SU-DHL-6 (cell line): Measurements from ENCODE around the gene SERINC5.
"Not testable (repeated sequence)": the region's sequence is repeated elsewhere in the genome, so short reads cannot be mapped to it uniquely, and the experiment has no call there.

Experiments used
- H2AFZ ChIP-seq: fragments of 200-600 bp; sonication (generic); 2 replicates; pipeline ENCODE4 v1.6.1; 2014; ENCODE audit warnings: low read depth, mild to moderate bottlenecking, moderate library complexity, mixed read lengths, antibody characterized with exemption, low read length; ENCODE audit not compliant: severe bottlenecking
- H3F3A ChIP-seq: fragments of 200-600 bp; shearing (Covaris generic); 2 replicates; pipeline ENCODE4 v1.6.0; 2016; ENCODE audit warnings: antibody characterized with exemption, mild to moderate bottlenecking; ENCODE audit not compliant: insufficient read depth
- H3K27ac ChIP-seq: fragments of 200-600 bp; sonication (generic); 2 replicates; pipeline ENCODE4 v1.5.1; 2016; ENCODE audit warnings: low read depth, mild to moderate bottlenecking, low read length, moderate library complexity, mixed read lengths
- H3K27me3 ChIP-seq: fragments of 200-600 bp; sonication (generic), shearing (Covaris generic); 2 replicates; pipeline ENCODE4 v1.6.0; 2014; ENCODE audit warnings: mild to moderate bottlenecking, low read length
- H3K36me3 ChIP-seq: fragments of 200-600 bp; sonication (generic); 2 replicates; pipeline ENCODE4 v1.6.1; 2014; ENCODE audit warnings: mild to moderate bottlenecking, low read length, mixed read lengths
- H3K4me2 ChIP-seq: fragments of 300-600, 200-600 bp; shearing (Covaris generic), sonication (generic); 2 replicates; pipeline ENCODE4 v1.6.0; 2014; ENCODE audit warnings: low read length, low read depth, mild to moderate bottlenecking; ENCODE audit not compliant: poor library complexity, severe bottlenecking
- H3K4me3 ChIP-seq: fragments of 200-600 bp; sonication (generic); 2 replicates; pipeline ENCODE4 v1.5.1; 2014; ENCODE audit warnings: antibody characterized with exemption, low read length, mild to moderate bottlenecking, mixed read lengths; ENCODE audit not compliant: insufficient read depth, poor library complexity, severe bottlenecking
- H3K79me2 ChIP-seq: fragments of 200-600 bp; sonication (generic); 2 replicates; pipeline ENCODE4 v1.6.1; 2014; ENCODE audit warnings: mild to moderate bottlenecking, low read length, moderate library complexity; ENCODE audit not compliant: insufficient read depth
- H3K9ac ChIP-seq: fragments of 200-600 bp; sonication (generic); 2 replicates; pipeline ENCODE4 v1.7.0; 2014; ENCODE audit warnings: mild to moderate bottlenecking, low read length
- H3K9me2 ChIP-seq: fragments of 200-600 bp; sonication (generic); replicated peaks from 2 replicates; pipeline ENCODE4 v1.6.1; 2014; ENCODE audit warnings: low read length; ENCODE audit not compliant: insufficient read depth
- H3K9me3 ChIP-seq: fragments of 200-600 bp; sonication (generic); 2 replicates; pipeline ENCODE4 v1.6.1; 2014; ENCODE audit warnings: low read length, mixed read lengths; ENCODE audit not compliant: insufficient read depth
- H4K20me1 ChIP-seq: fragments of 200-600 bp; sonication (generic); 2 replicates; pipeline ENCODE4 v1.6.1; 2014; ENCODE audit warnings: low read depth, mild to moderate bottlenecking, antibody characterized with exemption, low read length, moderate library complexity, mixed read lengths
- EZH2phosphoT487 ChIP-seq: fragments of 200-600 bp; sonication (generic), shearing (Covaris generic); conservative IDR thresholded peaks from 2 replicates; pipeline ENCODE4 v1.6.1; 2018; ENCODE audit warnings: mild to moderate bottlenecking, antibody characterized with exemption, low read length, moderate library complexity, mixed read lengths
- TF ChIP-seq, protein P1 (sequence below): fragments of 200-600 bp; sonication (generic); IDR thresholded peaks from one replicate; pipeline ENCODE4 v1.5.1; 2017; ENCODE audit warnings: antibody characterized with exemption, mild to moderate bottlenecking, low read length, moderate library complexity; ENCODE audit not compliant: insufficient read depth, poor library complexity, severe bottlenecking

Gene SERINC5

DNA sequence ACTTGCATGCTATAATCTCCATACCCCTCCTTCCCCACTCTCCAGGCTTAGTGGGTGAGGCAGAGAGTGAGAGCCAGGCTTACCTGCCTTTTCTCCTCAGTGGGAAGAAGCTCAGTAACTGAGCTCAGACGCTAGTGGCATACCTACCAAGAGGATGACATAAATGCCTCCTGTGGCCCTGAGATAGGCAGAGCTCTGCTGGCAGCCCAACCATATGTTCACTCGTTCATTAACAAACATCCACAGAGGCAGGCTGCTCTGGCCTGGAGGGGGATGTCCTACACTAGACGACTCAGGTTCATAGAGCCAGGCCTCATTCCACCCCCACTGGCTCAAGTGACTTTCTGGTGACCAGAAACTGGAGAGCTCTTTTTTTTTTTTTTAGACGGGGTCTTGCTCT is 139.4 kb downstream of the SERINC5 start:
- peaks cover 3% of the 10 kb centered on the region; the same call in 1 of the 2 replicates for H3K36me3 ChIP-seq
- TF ChIP-seq, protein P1, sequence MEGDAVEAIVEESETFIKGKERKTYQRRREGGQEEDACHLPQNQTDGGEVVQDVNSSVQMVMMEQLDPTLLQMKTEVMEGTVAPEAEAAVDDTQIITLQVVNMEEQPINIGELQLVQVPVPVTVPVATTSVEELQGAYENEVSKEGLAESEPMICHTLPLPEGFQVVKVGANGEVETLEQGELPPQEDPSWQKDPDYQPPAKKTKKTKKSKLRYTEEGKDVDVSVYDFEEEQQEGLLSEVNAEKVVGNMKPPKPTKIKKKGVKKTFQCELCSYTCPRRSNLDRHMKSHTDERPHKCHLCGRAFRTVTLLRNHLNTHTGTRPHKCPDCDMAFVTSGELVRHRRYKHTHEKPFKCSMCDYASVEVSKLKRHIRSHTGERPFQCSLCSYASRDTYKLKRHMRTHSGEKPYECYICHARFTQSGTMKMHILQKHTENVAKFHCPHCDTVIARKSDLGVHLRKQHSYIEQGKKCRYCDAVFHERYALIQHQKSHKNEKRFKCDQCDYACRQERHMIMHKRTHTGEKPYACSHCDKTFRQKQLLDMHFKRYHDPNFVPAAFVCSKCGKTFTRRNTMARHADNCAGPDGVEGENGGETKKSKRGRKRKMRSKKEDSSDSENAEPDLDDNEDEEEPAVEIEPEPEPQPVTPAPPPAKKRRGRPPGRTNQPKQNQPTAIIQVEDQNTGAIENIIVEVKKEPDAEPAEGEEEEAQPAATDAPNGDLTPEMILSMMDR = no peak
- TF ChIP-seq EZH2phosphoT487 = no peak
- H3K4me3 ChIP-seq = no peak overlapping the region
- H3K9me2 ChIP-seq = no peaks in the 10 kb centered on the region
- no peaks in the 10 kb centered on the region for H3K27me3 ChIP-seq
- no peaks in the 10 kb centered on the region for H3F3A ChIP-seq
- H4K20me1 ChIP-seq = no peaks in the 10 kb centered on the region
- no peak overlapping the region for H3K4me2 ChIP-seq
- H3K79me2 ChIP-seq = no peaks in the 10 kb centered on the region
- H3K27ac ChIP-seq = no peak overlapping the region
- H3K9ac ChIP-seq = no peak overlapping the region
- H3K9me3 ChIP-seq = no peaks in the 10 kb centered on the region
- no peak overlapping the region for H2AFZ ChIP-seq

DNA sequence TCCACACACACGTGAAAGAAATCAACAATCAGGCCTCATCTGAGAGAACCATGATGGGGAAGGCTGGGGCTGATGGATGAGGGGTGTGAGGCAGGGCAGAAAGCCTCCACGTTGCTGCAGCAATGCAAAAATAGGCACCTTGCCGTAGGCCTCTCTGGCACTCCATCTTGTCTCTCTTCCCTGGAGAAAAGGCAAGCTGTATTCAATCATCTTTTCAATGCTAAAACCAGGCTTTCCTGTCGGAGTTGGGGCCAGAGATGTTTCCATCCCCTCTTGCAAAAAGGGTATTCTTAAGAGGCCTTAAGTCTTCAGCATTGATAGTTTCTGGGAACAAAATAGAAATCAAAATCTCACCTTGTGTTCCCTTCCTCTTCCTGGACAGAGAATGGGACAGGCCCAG is 139.8 kb downstream of the SERINC5 start:
- Histone ChIP-seq H3K9me2 (no peaks in the 10 kb centered on the region), H2AFZ (no peak overlapping the region), H3K9ac (no peak overlapping the region), H3K27ac (no peak overlapping the region), H3K4me2 (no peak overlapping the region), H3K9me3 (no peaks in the 10 kb centered on the region), H3F3A (no peaks in the 10 kb centered on the region), H4K20me1 (no peaks in the 10 kb centered on the region), H3K79me2 (no peaks in the 10 kb centered on the region), H3K4me3 (no peak overlapping the region), H3K36me3 (peaks cover 3% of the 10 kb centered on the region; the same call in 1 of the 2 replicates), H3K27me3 (no peaks in the 10 kb centered on the region)
- TF ChIP-seq, protein P1 = no peak
- no peak for TF ChIP-seq EZH2phosphoT487

DNA sequence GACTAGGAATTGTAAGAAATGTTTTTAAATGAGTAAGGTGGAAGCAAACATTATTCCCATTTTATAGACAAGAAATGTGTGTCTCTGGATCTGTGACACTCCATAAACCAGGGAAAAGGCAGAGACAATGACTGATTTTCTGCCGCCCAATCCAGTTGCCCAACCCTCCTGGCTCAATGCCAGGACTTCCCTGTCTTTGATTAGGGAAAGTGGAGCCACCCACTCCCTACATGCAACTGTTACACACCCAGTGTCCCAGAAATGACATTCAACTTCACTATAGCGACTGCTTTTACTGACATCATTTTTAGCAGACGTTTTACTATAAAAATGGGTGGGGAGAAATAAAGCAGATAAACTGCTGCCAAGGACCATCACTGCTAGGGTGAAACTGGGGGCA is 141.0 kb downstream of the SERINC5 start:
- H3K9me3 ChIP-seq = no peaks in the 10 kb centered on the region
- no peak for TF ChIP-seq EZH2phosphoT487
- TF ChIP-seq, protein P1 = no peak
- no peaks in the 10 kb centered on the region for H3K27me3 ChIP-seq
- H3K27ac ChIP-seq = no peak overlapping the region
- no peak overlapping the region for H3K4me3 ChIP-seq
- H3K9me2 ChIP-seq = no peaks in the 10 kb centered on the region
- no peaks in the 10 kb centered on the region for H3K79me2 ChIP-seq
- no peaks in the 10 kb centered on the region for H3F3A ChIP-seq
- no peak overlapping the region for H3K9ac ChIP-seq
- H2AFZ ChIP-seq = no peak overlapping the region
- H4K20me1 ChIP-seq = no peaks in the 10 kb centered on the region
- peaks cover 3% of the 10 kb centered on the region; the same call in 1 of the 2 replicates for H3K36me3 ChIP-seq
- H3K4me2 ChIP-seq = no peak overlapping the region

DNA sequence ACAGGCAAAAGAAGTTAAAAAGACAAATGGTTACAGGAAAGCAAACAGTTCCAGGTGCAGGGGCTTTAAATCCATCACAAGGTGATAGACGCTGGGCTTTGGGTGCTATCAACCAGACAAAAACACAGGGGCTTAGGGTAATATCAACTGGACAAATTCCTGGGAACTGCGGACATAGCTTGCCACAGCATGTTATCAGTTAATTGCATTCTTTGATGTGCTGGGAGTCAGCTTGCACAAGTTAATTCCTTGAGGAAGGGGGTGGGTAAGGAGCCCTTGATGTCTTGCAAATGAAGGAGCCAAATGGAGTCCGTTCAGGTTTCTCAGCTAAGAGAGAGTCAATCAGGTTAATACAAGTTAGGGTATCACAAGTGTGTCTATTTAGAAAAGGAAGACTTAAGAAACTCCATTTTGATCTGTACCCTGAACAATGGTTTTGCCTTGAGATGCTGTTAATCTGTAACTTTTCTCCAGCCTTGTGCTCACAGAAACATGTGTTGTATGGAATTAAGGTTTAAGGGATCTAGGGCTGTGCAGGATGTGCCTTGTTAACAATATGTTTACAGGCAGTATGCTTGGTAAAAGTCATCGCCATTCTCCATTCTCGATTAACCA is 144.4 kb downstream of the SERINC5 start:
- H3K36me3 ChIP-seq, H3K27ac ChIP-seq, H3K9ac ChIP-seq, H4K20me1 ChIP-seq, H2AFZ ChIP-seq, H3K79me2 ChIP-seq, H3K4me3 ChIP-seq, H3K4me2 ChIP-seq, H3F3A ChIP-seq, H3K9me2 ChIP-seq, H3K9me3 ChIP-seq, H3K27me3 ChIP-seq: not testable (repeated sequence)
